ENCODE data around the gene TNRC6A.

TNRC6A gene

GRCh38 chr16:24764916-24765315 lies 35.5 kb downstream of the TNRC6A start:
- Histone ChIP-seq H3K36me3 (ENCODE audit: insufficient read depth, low read depth, low read length) (peaks cover 77% of the 10 kb centered on the region), H3K27me3 (ENCODE audit: insufficient read depth, low read length) (no peaks in the 10 kb centered on the region), H3K4me3 (ENCODE audit: low read length) (no peak overlapping the region), H3K27ac (ENCODE audit: low read length) (no peak overlapping the region), H3K9me3 (ENCODE audit: insufficient read depth, low read depth, low read length) (no peaks in the 10 kb centered on the region), H3K9ac (ENCODE audit: low read depth, low read length) (no peak overlapping the region), H3K4me1 (ENCODE audit: insufficient read depth, low read length) (peaks cover 6% of the 10 kb centered on the region)

- Histone ChIP-seq H3K4me1 (ENCODE audit: insufficient read depth, low read length) (peaks cover 12% of the 10 kb centered on the region), H3K36me3 (ENCODE audit: insufficient read depth, low read depth, low read length) (peaks cover 77% of the 10 kb centered on the region), H3K4me3 (ENCODE audit: low read length) (no peak overlapping the region), H3K9me3 (ENCODE audit: insufficient read depth, low read depth, low read length) (no peaks in the 10 kb centered on the region), H3K27ac (ENCODE audit: low read length) (no peak overlapping the region), H3K27me3 (ENCODE audit: insufficient read depth, low read length) (no peaks in the 10 kb centered on the region), H3K9ac (ENCODE audit: low read depth, low read length) (no peak overlapping the region)
Observed at GRCh38 chr16:24766057-24766456, 36.6 kb downstream of the TNRC6A start.

GRCh38 chr16:24769806-24770205 lies 40.4 kb downstream of the TNRC6A start:
- Histone ChIP-seq H3K9me3 (ENCODE audit: insufficient read depth, low read depth, low read length) (no peaks in the 10 kb centered on the region), H3K27me3 (ENCODE audit: insufficient read depth, low read length) (no peaks in the 10 kb centered on the region), H3K4me1 (ENCODE audit: insufficient read depth, low read length) (peaks cover 12% of the 10 kb centered on the region), H3K4me3 (ENCODE audit: low read length) (no peak overlapping the region), H3K36me3 (ENCODE audit: insufficient read depth, low read depth, low read length) (peaks cover 65% of the 10 kb centered on the region), H3K27ac (ENCODE audit: low read length) (peak overlapping the region; percentile 51), H3K9ac (ENCODE audit: low read depth, low read length) (no peak overlapping the region)

GRCh38 chr16:24771132-24771778 lies 41.8 kb downstream of the TNRC6A start:
- Histone ChIP-seq H3K27ac (ENCODE audit: low read length) (no peak overlapping the region), H3K9me3 (ENCODE audit: insufficient read depth, low read depth, low read length) (no peaks in the 10 kb centered on the region), H3K27me3 (ENCODE audit: insufficient read depth, low read length) (no peaks in the 10 kb centered on the region), H3K36me3 (ENCODE audit: insufficient read depth, low read depth, low read length) (peaks cover 65% of the 10 kb centered on the region), H3K4me3 (ENCODE audit: low read length) (no peak overlapping the region), H3K4me1 (ENCODE audit: insufficient read depth, low read length) (peaks cover 12% of the 10 kb centered on the region), H3K9ac (ENCODE audit: low read depth, low read length) (no peak overlapping the region)

- Histone ChIP-seq H3K9ac (ENCODE audit: low read depth, low read length) (no peak overlapping the region), H3K36me3 (ENCODE audit: insufficient read depth, low read depth, low read length) (peaks cover 67% of the 10 kb centered on the region), H3K27me3 (ENCODE audit: insufficient read depth, low read length) (no peaks in the 10 kb centered on the region), H3K27ac (ENCODE audit: low read length) (no peak overlapping the region), H3K9me3 (ENCODE audit: insufficient read depth, low read depth, low read length) (no peaks in the 10 kb centered on the region), H3K4me3 (ENCODE audit: low read length) (no peak overlapping the region), H3K4me1 (ENCODE audit: insufficient read depth, low read length) (peaks cover 12% of the 10 kb centered on the region)
Observed at GRCh38 chr16:24771779-24772157, 42.3 kb downstream of the TNRC6A start.

- H3K4me3 ChIP-seq (ENCODE audit: low read length) = no peak overlapping the region
- no peaks in the 10 kb centered on the region for H3K27me3 ChIP-seq (ENCODE audit: insufficient read depth, low read length)
- H3K27ac ChIP-seq (ENCODE audit: low read length) = no peak overlapping the region
- no peaks in the 10 kb centered on the region for H3K9me3 ChIP-seq (ENCODE audit: insufficient read depth, low read depth, low read length)
- H3K9ac ChIP-seq (ENCODE audit: low read depth, low read length) = no peak overlapping the region
- H3K36me3 ChIP-seq (ENCODE audit: insufficient read depth, low read depth, low read length) = peaks cover 84% of the 10 kb centered on the region
- peaks cover 12% of the 10 kb centered on the region for H3K4me1 ChIP-seq (ENCODE audit: insufficient read depth, low read length)
Observed at GRCh38 chr16:24773771-24774427, 44.4 kb downstream of the TNRC6A start.

GRCh38 chr16:24774510-24774909 lies 45.1 kb downstream of the TNRC6A start:
- Histone ChIP-seq H3K9ac (ENCODE audit: low read depth, low read length) (no peak overlapping the region), H3K27ac (ENCODE audit: low read length) (no peak overlapping the region), H3K36me3 (ENCODE audit: insufficient read depth, low read depth, low read length) (peaks cover 89% of the 10 kb centered on the region), H3K27me3 (ENCODE audit: insufficient read depth, low read length) (no peaks in the 10 kb centered on the region), H3K4me1 (ENCODE audit: insufficient read depth, low read length) (peaks cover 10% of the 10 kb centered on the region), H3K4me3 (ENCODE audit: low read length) (no peak overlapping the region), H3K9me3 (ENCODE audit: insufficient read depth, low read depth, low read length) (no peaks in the 10 kb centered on the region)

GRCh38 chr16:24775455-24775854 lies 46.0 kb downstream of the TNRC6A start:
- Histone ChIP-seq H3K9ac (ENCODE audit: low read depth, low read length) (no peak overlapping the region), H3K27ac (ENCODE audit: low read length) (no peak overlapping the region), H3K4me1 (ENCODE audit: insufficient read depth, low read length) (0 out of 2 replicates have a peak, but pooled peaks cover under 1% of the 10 kb centered on the region), H3K36me3 (ENCODE audit: insufficient read depth, low read depth, low read length) (peaks cover 89% of the 10 kb centered on the region), H3K4me3 (ENCODE audit: low read length) (no peak overlapping the region), H3K27me3 (ENCODE audit: insufficient read depth, low read length) (no peaks in the 10 kb centered on the region), H3K9me3 (ENCODE audit: insufficient read depth, low read depth, low read length) (no peaks in the 10 kb centered on the region)

- H3K9ac ChIP-seq (ENCODE audit: low read depth, low read length) = no peak overlapping the region
- no peaks in the 10 kb centered on the region for H3K9me3 ChIP-seq (ENCODE audit: insufficient read depth, low read depth, low read length)
- no peak overlapping the region for H3K4me3 ChIP-seq (ENCODE audit: low read length)
- peaks cover 88% of the 10 kb centered on the region for H3K36me3 ChIP-seq (ENCODE audit: insufficient read depth, low read depth, low read length)
- no peaks in the 10 kb centered on the region for H3K27me3 ChIP-seq (ENCODE audit: insufficient read depth, low read length)
- H3K4me1 ChIP-seq (ENCODE audit: insufficient read depth, low read length) = no peaks in the 10 kb centered on the region
- no peak overlapping the region for H3K27ac ChIP-seq (ENCODE audit: low read length)
Observed at GRCh38 chr16:24776501-24777220, 47.2 kb downstream of the TNRC6A start.

- H3K9ac ChIP-seq (ENCODE audit: low read depth, low read length) = no peak overlapping the region
- peaks cover 96% of the 10 kb centered on the region for H3K36me3 ChIP-seq (ENCODE audit: insufficient read depth, low read depth, low read length)
- no peaks in the 10 kb centered on the region for H3K9me3 ChIP-seq (ENCODE audit: insufficient read depth, low read depth, low read length)
- H3K27ac ChIP-seq (ENCODE audit: low read length) = no peak overlapping the region
- no peak overlapping the region for H3K4me3 ChIP-seq (ENCODE audit: low read length)
- H3K27me3 ChIP-seq (ENCODE audit: insufficient read depth, low read length) = no peaks in the 10 kb centered on the region
- no peaks in the 10 kb centered on the region for H3K4me1 ChIP-seq (ENCODE audit: insufficient read depth, low read length)
Observed at GRCh38 chr16:24778671-24779070, 49.2 kb downstream of the TNRC6A start.

- Histone ChIP-seq H3K4me3 (ENCODE audit: low read length) (no peak overlapping the region), H3K27ac (ENCODE audit: low read length) (no peak overlapping the region), H3K9ac (ENCODE audit: low read depth, low read length) (no peak overlapping the region), H3K9me3 (ENCODE audit: insufficient read depth, low read depth, low read length) (no peaks in the 10 kb centered on the region), H3K4me1 (ENCODE audit: insufficient read depth, low read length) (no peaks in the 10 kb centered on the region), H3K36me3 (ENCODE audit: insufficient read depth, low read depth, low read length) (peaks cover 96% of the 10 kb centered on the region), H3K27me3 (ENCODE audit: insufficient read depth, low read length) (no peaks in the 10 kb centered on the region)
Observed at GRCh38 chr16:24781256-24781655, 51.8 kb downstream of the TNRC6A start.

- H3K27me3 ChIP-seq (ENCODE audit: insufficient read depth, low read length) = no peaks in the 10 kb centered on the region
- no peak overlapping the region for H3K27ac ChIP-seq (ENCODE audit: low read length)
- no peak overlapping the region for H3K4me3 ChIP-seq (ENCODE audit: low read length)
- H3K4me1 ChIP-seq (ENCODE audit: insufficient read depth, low read length) = no peaks in the 10 kb centered on the region
- H3K36me3 ChIP-seq (ENCODE audit: insufficient read depth, low read depth, low read length) = peaks cover 95% of the 10 kb centered on the region
- H3K9me3 ChIP-seq (ENCODE audit: insufficient read depth, low read depth, low read length) = no peaks in the 10 kb centered on the region
- H3K9ac ChIP-seq (ENCODE audit: low read depth, low read length) = no peak overlapping the region
Observed at GRCh38 chr16:24784121-24784520, 54.7 kb downstream of the TNRC6A start.

All from iPS-20b (cell line).